Activated CD4-positive, alpha-beta memory T cell treated with anti-CD3 and anti-CD28 coated beads, Interleukin-2, amount 10 ng/mL, durations not matched to agents 7 days and 5 days (primary cell): Measurements from ENCODE around the gene DUSP16. TPM values are rescaled to one million over a fixed set of nuclear protein-coding genes. Genes with fewer than 3 reads are reported as not detected.
"Not testable (repeated sequence)": the region's sequence is repeated elsewhere in the genome, so short reads cannot be mapped to it uniquely, and the experiment has no call there.

Experiments
- CTCF ChIA-PET: fragments of 350-600 bp; sonication (Branson Sonifier 250); formaldehyde crosslinking; loops from one replicate; lab custom pipeline; 2021; ENCODE audit warnings: antibody characterized with exemption, inconsistent platforms; lab: Charles Lee
- POLR2A ChIA-PET: fragments of 350-600 bp; sonication (Branson Sonifier 250); formaldehyde crosslinking; loops from one replicate; lab custom pipeline; 2021; ENCODE audit warnings: antibody characterized with exemption; lab: Charles Lee
- DNase-seq: peaks from one replicate; pipeline ENCODE4 v3.0.0-alpha.2; 2020
- H3K27ac Mint-ChIP-seq: one replicate; pipeline ENCODE4 v1.8.0; 2021; ENCODE audit warnings: mild to moderate bottlenecking, mixed read lengths
- H3K27me3 Mint-ChIP-seq: one replicate; pipeline ENCODE4 v1.8.0; 2021; ENCODE audit warnings: mixed read lengths
- H3K36me3 Mint-ChIP-seq: one replicate; pipeline ENCODE4 v1.8.0; 2021; ENCODE audit warnings: low read depth, mixed read lengths
- H3K4me1 Mint-ChIP-seq: one replicate; pipeline ENCODE4 v1.8.0; 2021; ENCODE audit warnings: mixed read lengths
- H3K4me3 Mint-ChIP-seq: one replicate; pipeline ENCODE4 v1.8.0; 2021; ENCODE audit warnings: mild to moderate bottlenecking, mixed read lengths
- H3K9me3 Mint-ChIP-seq: one replicate; pipeline ENCODE4 v1.8.0; 2021; ENCODE audit warnings: mixed read lengths
- total RNA-seq, 2 experiments: library from RNA; stranded (reverse); gene quantifications; one replicate each; pipeline ENCODE4 v1.2.3, GENCODE V29; 2021

DUSP16 gene
- total RNA-seq, 2 experiments from 2014 or later, result 77.3 to 85.2 TPM

- H3K36me3 Mint-ChIP-seq, result peaks cover 30% of the 10 kb centered on the region
- H3K4me1 Mint-ChIP-seq, result peaks cover 38% of the 10 kb centered on the region
- no peak overlapping the region for H3K4me3 Mint-ChIP-seq
- no peaks in the 10 kb centered on the region for H3K9me3 Mint-ChIP-seq
- ChIA-PET CTCF (interaction anchor here (0.5 to 1.7 kb wide), 3 partner anchors 10 to 176 kb away, joined by 3 to 8 read pairs (median 7); no protein-coding TSS in a partner anchor), POLR2A (interaction anchor here (1.0 to 3.2 kb wide), 13 partner anchors 11 to 187 kb away, joined by 3 to 11 read pairs (median 4); partner anchors contain the start of gene BORCS5)
- DNase-seq, result peak; percentile 24
- peak overlapping the region; percentile 74 for H3K27ac Mint-ChIP-seq
- no peaks in the 10 kb centered on the region for H3K27me3 Mint-ChIP-seq
These were observed 34.8 kb downstream of the DUSP16 start for GRCh38 chr12:12527820-12528296.

- no peaks in the 10 kb centered on the region for H3K27me3 Mint-ChIP-seq
- CTCF ChIA-PET, result interaction anchor here (1.5 kb wide), 1 partner anchor 107 kb away, joined by 3 read pairs; no protein-coding TSS in a partner anchor
- POLR2A ChIA-PET, result interaction anchor here (0.7 kb wide), 1 partner anchor 168 kb away, joined by 3 read pairs; the partner anchor contains the start of gene BORCS5
These were observed 38.5 kb downstream of the DUSP16 start for GRCh38 chr12:12524128-12524527.

GRCh38 chr12:12523229-12523628 is 39.4 kb downstream of the DUSP16 start:
- CTCF ChIA-PET, result interaction anchor here (0.8 to 1.5 kb wide), 2 partner anchors 40 to 106 kb away, joined by 3 read pairs; partner anchors contain the start of gene DUSP16
- no peaks in the 10 kb centered on the region for H3K9me3 Mint-ChIP-seq
- no peak overlapping the region for H3K27ac Mint-ChIP-seq
- no peaks in the 10 kb centered on the region for H3K27me3 Mint-ChIP-seq
- H3K4me1 Mint-ChIP-seq, result peaks cover 37% of the 10 kb centered on the region
- POLR2A ChIA-PET, result interaction anchor here (0.8 to 1.7 kb wide), 5 partner anchors 16 to 196 kb away, joined by 3 to 6 read pairs (median 3); no protein-coding TSS in a partner anchor
- H3K4me3 Mint-ChIP-seq, result no peak overlapping the region
- H3K36me3 Mint-ChIP-seq, result peaks cover 48% of the 10 kb centered on the region
- no peak for DNase-seq

More at GRCh38 chr12:12524128-12524527, 38.5 kb downstream of the DUSP16 start:
- DNase-seq, result no peak
- Mint-ChIP-seq H3K36me3 (peaks cover 46% of the 10 kb centered on the region), H3K4me3 (no peak overlapping the region), H3K9me3 (no peaks in the 10 kb centered on the region), H3K4me1 (peaks cover 40% of the 10 kb centered on the region), H3K27ac (no peak overlapping the region)

GRCh38 chr12:12522657-12523056 is 40.0 kb downstream of the DUSP16 start:
- not testable (repeated sequence) for DNase-seq, H3K27me3 Mint-ChIP-seq, H3K27ac Mint-ChIP-seq, H3K9me3 Mint-ChIP-seq, H3K4me3 Mint-ChIP-seq
- ChIA-PET POLR2A (interaction anchor here (0.8 to 1.7 kb wide), 5 partner anchors 16 to 196 kb away, joined by 3 to 6 read pairs (median 3); no protein-coding TSS in a partner anchor), CTCF (interaction anchor here (0.8 to 1.5 kb wide), 3 partner anchors 29 to 175 kb away, joined by 3 to 4 read pairs (median 4); no protein-coding TSS in a partner anchor)
- H3K4me1 Mint-ChIP-seq, result peaks cover 37% of the 10 kb centered on the region
- peaks cover 50% of the 10 kb centered on the region for H3K36me3 Mint-ChIP-seq

GRCh38 chr12:12521888-12522287 is 40.8 kb downstream of the DUSP16 start:
- POLR2A ChIA-PET, result interaction anchor here (1.6 kb wide), 1 partner anchor 26 kb away, joined by 6 read pairs; no protein-coding TSS in a partner anchor
- H3K27ac Mint-ChIP-seq, result no peak overlapping the region

DNA sequence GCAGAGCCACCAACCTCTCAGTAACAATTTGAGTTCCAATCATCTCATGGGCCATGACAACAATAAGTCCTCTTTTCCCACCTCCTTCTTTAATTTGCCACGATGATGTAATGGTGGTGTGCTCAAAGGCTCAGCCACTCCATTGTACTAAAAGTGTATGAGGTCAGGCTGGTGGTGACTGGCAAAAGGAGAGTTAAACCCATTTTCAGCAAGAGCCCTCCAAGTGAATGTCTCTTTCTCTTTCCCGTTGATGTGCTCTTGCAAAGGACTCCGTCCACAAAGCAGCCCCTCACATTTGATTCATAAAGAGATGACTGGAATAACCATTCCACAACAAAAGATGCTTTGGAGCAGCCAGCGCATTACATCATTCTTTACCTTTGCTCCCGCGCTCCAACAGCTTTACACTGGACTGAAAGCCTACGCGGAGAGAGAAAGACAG is 41.6 kb downstream of the DUSP16 start:
- H3K9me3 Mint-ChIP-seq, result no peaks in the 10 kb centered on the region
- no peak for DNase-seq
- ChIA-PET POLR2A (interaction anchor here (1.2 kb wide), 1 partner anchor 10 kb away, joined by 3 read pairs; no protein-coding TSS in a partner anchor), CTCF (no interaction called here)
- no peak overlapping the region for H3K4me3 Mint-ChIP-seq
- H3K27ac Mint-ChIP-seq, result no peak overlapping the region
- H3K4me1 Mint-ChIP-seq, result peaks cover 31% of the 10 kb centered on the region
- H3K27me3 Mint-ChIP-seq, result no peaks in the 10 kb centered on the region
- H3K36me3 Mint-ChIP-seq, result peaks cover 64% of the 10 kb centered on the region

More at GRCh38 chr12:12521888-12522287, 40.8 kb downstream of the DUSP16 start:
- Mint-ChIP-seq H3K4me3 (no peak overlapping the region), H3K36me3 (peaks cover 58% of the 10 kb centered on the region), H3K27me3 (no peaks in the 10 kb centered on the region), H3K4me1 (peaks cover 35% of the 10 kb centered on the region), H3K9me3 (no peaks in the 10 kb centered on the region)
- CTCF ChIA-PET, result interaction anchor here (0.9 kb wide), 1 partner anchor 28 kb away, joined by 4 read pairs; no protein-coding TSS in a partner anchor
- DNase-seq, result no peak

DNA sequence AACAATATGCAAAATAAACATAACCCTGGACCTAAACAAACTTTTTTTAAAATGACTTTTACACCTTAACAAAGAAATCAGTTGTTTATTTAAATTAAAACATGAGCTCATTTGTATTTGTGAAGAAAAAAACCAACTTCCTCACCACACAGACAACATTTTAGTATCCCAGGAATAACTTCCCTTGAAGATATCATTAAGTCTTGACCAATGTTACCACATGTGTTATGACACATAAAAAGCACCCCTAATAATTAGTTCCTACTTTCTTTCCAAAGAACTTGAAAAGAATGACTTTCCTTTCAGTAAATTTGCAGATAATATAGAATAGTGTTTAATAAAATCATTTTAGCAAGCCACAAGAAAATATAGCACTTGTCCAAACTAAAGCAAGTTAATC is 42.4 kb downstream of the DUSP16 start:
- Mint-ChIP-seq H3K9me3 (no peaks in the 10 kb centered on the region), H3K27me3 (no peaks in the 10 kb centered on the region), H3K4me3 (no peak overlapping the region), H3K4me1 (peaks cover 28% of the 10 kb centered on the region), H3K36me3 (peaks cover 64% of the 10 kb centered on the region), H3K27ac (no peak overlapping the region)
- ChIA-PET CTCF (no interaction called here), POLR2A (interaction anchor here (1.2 kb wide), 1 partner anchor 9 kb away, joined by 3 read pairs; no protein-coding TSS in a partner anchor)
- no peak for DNase-seq

DNA sequence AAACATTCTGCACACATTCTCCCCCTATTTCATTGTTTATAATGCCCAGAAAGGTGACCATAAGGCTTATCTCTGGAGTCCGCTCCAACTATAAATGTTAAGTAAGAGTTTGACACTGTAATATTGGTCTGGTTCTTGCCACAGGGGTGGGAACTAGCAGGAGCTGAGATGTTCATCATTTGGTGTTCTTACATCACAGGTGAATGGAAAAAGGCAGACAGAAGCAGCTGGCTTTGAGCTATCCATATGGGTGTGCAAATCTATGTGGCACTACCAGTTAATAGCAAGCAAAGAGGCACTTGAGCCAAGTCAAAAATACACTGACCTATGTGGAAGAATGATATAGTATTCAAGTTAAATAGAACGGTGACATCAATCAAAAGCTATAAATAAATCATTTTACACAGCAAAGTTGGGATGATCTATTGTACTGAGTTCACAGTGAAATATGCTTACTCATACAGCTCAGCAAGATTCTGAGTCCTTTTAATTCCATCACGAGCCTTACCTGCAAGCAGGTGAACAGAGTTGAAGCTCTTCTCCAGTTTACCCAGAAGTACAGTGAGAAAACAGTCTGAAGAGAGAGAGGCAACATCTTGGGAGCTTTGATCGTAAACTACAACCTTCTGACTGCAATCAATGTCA is 43.2 kb downstream of the DUSP16 start:
- Mint-ChIP-seq H3K27ac (no peak overlapping the region), H3K9me3 (no peaks in the 10 kb centered on the region), H3K4me3 (no peak overlapping the region), H3K27me3 (no peaks in the 10 kb centered on the region), H3K36me3 (peaks cover 67% of the 10 kb centered on the region), H3K4me1 (peaks cover 29% of the 10 kb centered on the region)
- DNase-seq, result no peak
- POLR2A ChIA-PET, result interaction anchor here (1.1 to 1.3 kb wide), 2 partner anchors 36 to 162 kb away, joined by 3 to 4 read pairs; no protein-coding TSS in a partner anchor
- CTCF ChIA-PET, result no interaction called here

DNA sequence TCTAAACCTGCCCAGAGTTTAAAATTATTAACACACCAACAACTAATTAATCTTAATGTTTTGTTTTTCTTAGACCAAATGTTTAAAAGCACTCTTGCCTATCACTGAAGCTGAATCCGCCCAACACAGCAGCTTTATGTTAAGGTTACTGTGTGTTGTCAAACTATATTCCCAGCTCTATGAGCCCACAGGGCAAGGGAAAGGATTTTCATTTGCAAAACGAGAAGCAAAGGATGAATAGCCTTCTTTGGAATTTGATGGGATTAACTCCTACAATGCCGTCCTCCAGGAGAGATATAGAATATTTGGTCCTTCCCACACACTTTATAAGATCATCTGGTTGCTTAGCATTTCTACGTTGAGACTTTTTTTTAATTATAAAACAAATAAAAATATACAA is 43.7 kb downstream of the DUSP16 start:
- ChIA-PET POLR2A (interaction anchor here (1.1 to 1.3 kb wide), 2 partner anchors 36 to 161 kb away, joined by 3 to 4 read pairs; no protein-coding TSS in a partner anchor), CTCF (interaction anchor here (0.7 to 1.9 kb wide), 3 partner anchors 9 to 121 kb away, joined by 3 to 8 read pairs (median 3); no protein-coding TSS in a partner anchor)
- no peak overlapping the region for H3K27ac Mint-ChIP-seq
- H3K4me3 Mint-ChIP-seq, result no peak overlapping the region
- peaks cover 66% of the 10 kb centered on the region for H3K36me3 Mint-ChIP-seq
- peaks cover 31% of the 10 kb centered on the region for H3K4me1 Mint-ChIP-seq
- no peaks in the 10 kb centered on the region for H3K9me3 Mint-ChIP-seq
- no peak for DNase-seq
- no peaks in the 10 kb centered on the region for H3K27me3 Mint-ChIP-seq

GRCh38 chr12:12518464-12518845 is 44.2 kb downstream of the DUSP16 start:
- no peak overlapping the region for H3K4me3 Mint-ChIP-seq
- POLR2A ChIA-PET, result interaction anchor here (1.1 to 1.5 kb wide), 4 partner anchors 35 to 161 kb away, joined by 3 to 4 read pairs (median 4); no protein-coding TSS in a partner anchor
- H3K9me3 Mint-ChIP-seq, result no peaks in the 10 kb centered on the region
- CTCF ChIA-PET, result interaction anchor here (0.6 to 1.9 kb wide), 4 partner anchors 10 to 303 kb away, joined by 3 to 8 read pairs (median 3); no protein-coding TSS in a partner anchor
- H3K27me3 Mint-ChIP-seq, result no peaks in the 10 kb centered on the region
- peaks cover 32% of the 10 kb centered on the region for H3K4me1 Mint-ChIP-seq
- H3K36me3 Mint-ChIP-seq, result peaks cover 64% of the 10 kb centered on the region
- no peak for DNase-seq
- no peak overlapping the region for H3K27ac Mint-ChIP-seq

DNA sequence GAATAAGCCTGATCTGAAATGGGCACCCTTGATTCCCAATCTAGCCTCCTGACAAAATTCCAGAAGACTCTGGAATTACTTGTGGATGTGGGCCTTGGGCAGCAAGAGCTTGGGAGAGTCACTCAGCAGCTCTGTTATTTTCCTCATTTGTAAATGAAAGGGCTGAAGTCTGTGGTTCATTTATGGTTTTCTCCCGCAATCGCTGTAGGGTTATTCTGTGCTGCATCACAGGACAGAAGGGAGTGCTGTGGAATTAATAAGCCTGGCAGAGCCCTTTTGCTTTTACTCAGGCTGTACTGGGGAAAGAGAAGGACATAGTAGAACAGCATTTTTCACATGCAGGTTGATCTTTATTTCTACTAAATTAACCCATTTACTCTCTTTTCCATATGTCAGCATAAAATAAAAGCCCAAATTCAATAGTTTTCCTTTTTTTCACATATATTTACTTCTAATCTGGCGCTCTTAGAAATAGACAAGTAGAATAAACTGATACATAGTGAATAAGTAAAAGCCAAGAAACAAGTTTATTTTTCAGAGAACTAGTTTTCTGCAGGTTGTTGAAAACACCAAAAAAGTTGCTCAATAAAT is 49.2 kb downstream of the DUSP16 start:
- ChIA-PET CTCF (interaction anchor here (1.3 kb wide), 2 partner anchors 10 to 136 kb away, joined by 3 to 4 read pairs; no protein-coding TSS in a partner anchor), POLR2A (interaction anchor here (1.1 to 1.5 kb wide), 2 partner anchors 14 to 98 kb away, joined by 3 to 6 read pairs; partner anchors contain the start of gene CREBL2)
- no peaks in the 10 kb centered on the region for H3K27me3 Mint-ChIP-seq
- H3K4me1 Mint-ChIP-seq, result peaks cover 32% of the 10 kb centered on the region
- H3K27ac Mint-ChIP-seq, result no peak overlapping the region
- H3K9me3 Mint-ChIP-seq, result no peaks in the 10 kb centered on the region
- DNase-seq, result no peak
- H3K36me3 Mint-ChIP-seq, result peaks cover 38% of the 10 kb centered on the region
- no peak overlapping the region for H3K4me3 Mint-ChIP-seq
